GM18951 (cell line): ENCODE measurements around the gene FLRT2.

Experiments used
- POLR2A ChIP-seq: IDR thresholded peaks from 4 replicates; pipeline ENCODE4 v1.6.1; 2011; ENCODE audit warnings: mild to moderate bottlenecking; ENCODE audit not compliant: insufficient read length, insufficient read depth; ENCODE audit errors: extremely low read depth
- in situ Hi-C: fragments of 300-500 bp; cut with MboI; formaldehyde crosslinking; loops from one replicate; pipeline ENCODE4 v1.12.0; 2022; ENCODE audit warnings: low sequenced_read_pairs, mixed read lengths, inconsistent platforms; ENCODE audit not compliant: unreplicated experiment

Gene FLRT2

GRCh38 chr14:85604021-85604420, 74.1 kb downstream of the FLRT2 start:
- no peak for TF ChIP-seq POLR2A
- in situ Hi-C loops = no loop called here

- TF ChIP-seq POLR2A = no peak
- in situ Hi-C loops = no loop called here
These were observed 74.8 kb downstream of the FLRT2 start for GRCh38 chr14:85604714-85605113.

DNA sequence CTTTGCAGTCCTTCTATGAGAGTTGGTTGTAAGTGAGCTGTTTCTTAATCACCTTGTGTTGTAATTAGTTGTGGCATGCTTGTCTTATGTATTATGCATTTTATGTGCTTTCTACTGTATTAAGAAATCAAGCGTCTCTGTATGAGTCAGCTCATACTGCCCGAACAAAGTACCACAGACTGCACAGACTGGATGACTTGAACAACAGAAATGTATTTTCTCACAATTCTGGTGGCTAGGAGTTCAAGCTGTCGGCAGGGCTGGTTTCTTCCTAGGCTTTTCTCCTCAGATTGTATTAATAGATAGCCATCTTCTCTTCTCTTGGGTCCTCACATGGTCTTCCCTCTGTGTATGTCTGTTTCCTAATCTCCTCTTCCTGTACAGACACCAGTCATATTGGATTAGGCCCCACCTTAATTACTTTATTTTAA, 77.7 kb downstream of the FLRT2 start:
- no peak for TF ChIP-seq POLR2A
- in situ Hi-C loops = no loop called here

DNA sequence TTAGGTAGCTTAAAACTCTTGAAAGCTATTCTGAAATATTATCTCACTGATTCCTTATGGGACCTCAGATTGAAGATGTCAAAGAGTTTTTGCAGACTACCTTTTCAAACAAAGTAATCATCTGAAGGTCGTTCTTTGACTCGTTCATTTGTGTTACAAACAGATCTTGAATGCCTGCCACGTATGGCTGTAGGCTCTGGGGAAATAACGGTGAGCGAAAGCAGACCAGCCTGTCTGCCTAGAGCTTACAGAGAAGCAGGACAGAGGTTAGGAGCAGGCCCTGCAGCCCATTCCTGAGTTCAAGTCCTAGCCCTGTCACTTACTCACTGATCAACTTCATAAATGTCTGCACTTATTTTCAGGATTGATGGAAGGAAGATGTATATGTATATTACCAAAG, 83.6 kb downstream of the FLRT2 start:
- in situ Hi-C loops = no loop called here
- no peak for TF ChIP-seq POLR2A

DNA sequence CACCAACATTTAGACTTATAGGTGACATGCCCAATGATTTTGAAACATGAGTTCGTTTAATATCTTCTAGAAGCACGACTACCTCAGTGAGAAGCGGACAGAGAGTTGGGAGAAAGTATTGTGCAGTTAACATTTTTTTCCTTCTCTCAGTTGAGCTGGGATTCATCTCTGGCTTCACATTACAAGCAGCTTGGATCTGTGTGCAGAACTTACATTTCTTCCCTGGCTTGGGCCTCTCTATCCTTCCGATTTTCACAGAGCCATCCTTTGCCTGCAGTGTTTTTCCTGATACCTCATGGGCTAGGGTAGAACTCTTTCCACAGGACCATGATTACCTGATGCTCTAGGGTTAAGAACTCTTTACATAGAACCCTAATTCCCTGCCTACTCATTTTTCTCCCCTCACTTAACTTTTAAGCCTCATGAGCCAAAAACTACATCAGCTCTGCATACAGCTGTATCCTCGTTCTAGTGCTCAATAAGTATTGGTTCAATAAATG, 86.5 kb downstream of the FLRT2 start:
- in situ Hi-C loops = no loop called here
- no peak for TF ChIP-seq POLR2A

DNA sequence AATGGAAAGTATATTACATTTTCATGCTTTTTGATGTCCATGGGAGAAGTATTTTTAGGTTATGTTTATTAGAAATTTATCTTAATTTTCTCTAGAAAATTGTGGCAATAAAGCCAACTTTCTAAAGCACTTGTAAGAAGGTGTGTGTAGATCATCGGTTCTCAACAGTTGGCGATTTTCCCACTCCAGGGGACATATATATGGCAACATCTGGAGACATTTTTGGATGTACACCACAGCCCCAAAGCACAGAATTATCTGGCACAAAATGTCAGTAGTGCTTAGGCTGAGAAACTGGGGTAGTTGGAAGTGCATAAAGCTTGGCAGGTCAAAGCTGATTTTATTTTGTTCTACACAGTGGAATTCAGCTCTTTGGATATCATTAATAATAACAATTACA, 86.9 kb downstream of the FLRT2 start:
- in situ Hi-C loops = no loop called here
- no peak for TF ChIP-seq POLR2A

- in situ Hi-C loops = no loop called here
- no peak for TF ChIP-seq POLR2A
These were observed 87.8 kb downstream of the FLRT2 start for GRCh38 chr14:85617791-85618190.

DNA sequence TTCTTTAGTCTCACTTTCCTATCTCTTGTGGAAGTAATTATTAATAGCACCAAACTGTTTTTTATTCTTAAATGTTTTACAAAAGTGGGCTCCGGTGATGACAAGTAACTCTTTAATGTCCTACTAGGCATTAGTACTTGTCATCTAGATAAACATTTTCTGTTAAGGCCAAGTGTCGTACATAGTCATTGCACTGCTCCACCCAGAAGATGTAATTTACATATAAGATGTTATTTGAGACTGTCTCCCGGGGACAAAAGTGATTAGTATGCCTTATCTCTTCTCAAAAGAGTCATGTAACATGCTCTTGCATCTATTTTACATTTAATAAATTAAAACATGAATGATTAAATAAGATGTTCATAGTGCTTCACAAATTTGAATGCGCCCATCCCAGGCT, 88.4 kb downstream of the FLRT2 start:
- in situ Hi-C loops = no loop called here

GRCh38 chr14:85618978-85619377, 89.0 kb downstream of the FLRT2 start:
- in situ Hi-C loops = no loop called here
- TF ChIP-seq POLR2A = no peak

More for the DNA sequence above, 88.4 kb downstream of the FLRT2 start:
- no peak for TF ChIP-seq POLR2A

DNA sequence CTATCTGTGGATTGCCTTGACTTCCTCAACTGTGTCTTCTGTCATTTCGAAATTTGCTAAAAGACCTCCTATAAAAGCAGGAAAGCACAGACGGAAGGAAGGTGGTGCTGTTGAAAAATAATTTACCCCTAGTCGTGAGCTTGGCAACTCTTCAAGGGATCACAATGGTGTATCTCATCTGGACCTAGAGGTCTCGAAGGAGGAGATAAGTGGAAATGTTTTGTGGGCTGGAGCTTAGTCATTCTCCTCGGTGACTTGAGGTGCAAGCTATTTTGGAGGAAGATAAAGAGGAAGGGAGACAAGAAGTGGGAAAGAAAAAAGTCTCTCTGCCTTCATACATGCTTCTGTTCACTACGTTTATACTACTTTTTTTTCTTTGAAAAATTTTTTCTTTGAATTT, 89.9 kb downstream of the FLRT2 start:
- in situ Hi-C loops = no loop called here
- no peak for TF ChIP-seq POLR2A

GRCh38 chr14:85620947-85621346, 91.0 kb downstream of the FLRT2 start:
- TF ChIP-seq POLR2A = no peak
- in situ Hi-C loops = no loop called here

- no peak for TF ChIP-seq POLR2A
- in situ Hi-C loops = no loop called here
These were observed 92.2 kb downstream of the FLRT2 start for GRCh38 chr14:85622106-85622505.

- in situ Hi-C loops = no loop called here
- TF ChIP-seq POLR2A = no peak
These were observed 93.2 kb downstream of the FLRT2 start for GRCh38 chr14:85622986-85623685.

DNA sequence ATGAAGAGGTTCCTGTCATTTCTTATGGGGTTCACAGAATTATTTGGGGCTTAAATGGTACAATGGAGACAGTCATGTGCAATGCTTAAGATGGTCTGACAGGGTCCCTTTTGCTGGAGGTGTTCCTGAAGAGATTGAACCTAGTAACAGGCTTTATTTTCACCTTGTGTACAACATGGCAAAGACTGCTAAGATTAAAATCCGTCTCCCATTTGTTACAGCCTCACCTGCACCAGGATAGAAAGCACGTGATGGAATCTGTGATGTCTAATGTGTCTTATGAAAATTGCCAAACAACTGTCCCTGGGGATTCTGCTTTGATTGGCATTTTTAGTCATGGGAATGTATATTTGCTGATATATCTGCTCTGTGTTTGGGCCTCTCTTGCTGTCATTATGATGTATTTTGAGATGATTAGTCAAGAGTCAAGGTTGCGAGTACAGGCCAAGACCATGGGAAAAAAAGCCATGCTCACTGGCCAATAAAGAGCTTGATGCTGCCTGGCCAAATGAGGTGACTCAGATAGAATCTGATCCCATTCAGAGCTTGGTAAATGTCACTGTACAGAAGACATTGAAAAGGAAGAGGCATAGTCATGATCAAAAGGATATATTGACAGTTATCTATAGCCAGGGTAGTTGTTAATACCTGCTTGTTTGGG, 96.1 kb downstream of the FLRT2 start:
- TF ChIP-seq POLR2A = no peak
- in situ Hi-C loops = no loop called here
